ENCODE results near the gene HOXA4.

- TF ChIP-seq, protein P1, sequence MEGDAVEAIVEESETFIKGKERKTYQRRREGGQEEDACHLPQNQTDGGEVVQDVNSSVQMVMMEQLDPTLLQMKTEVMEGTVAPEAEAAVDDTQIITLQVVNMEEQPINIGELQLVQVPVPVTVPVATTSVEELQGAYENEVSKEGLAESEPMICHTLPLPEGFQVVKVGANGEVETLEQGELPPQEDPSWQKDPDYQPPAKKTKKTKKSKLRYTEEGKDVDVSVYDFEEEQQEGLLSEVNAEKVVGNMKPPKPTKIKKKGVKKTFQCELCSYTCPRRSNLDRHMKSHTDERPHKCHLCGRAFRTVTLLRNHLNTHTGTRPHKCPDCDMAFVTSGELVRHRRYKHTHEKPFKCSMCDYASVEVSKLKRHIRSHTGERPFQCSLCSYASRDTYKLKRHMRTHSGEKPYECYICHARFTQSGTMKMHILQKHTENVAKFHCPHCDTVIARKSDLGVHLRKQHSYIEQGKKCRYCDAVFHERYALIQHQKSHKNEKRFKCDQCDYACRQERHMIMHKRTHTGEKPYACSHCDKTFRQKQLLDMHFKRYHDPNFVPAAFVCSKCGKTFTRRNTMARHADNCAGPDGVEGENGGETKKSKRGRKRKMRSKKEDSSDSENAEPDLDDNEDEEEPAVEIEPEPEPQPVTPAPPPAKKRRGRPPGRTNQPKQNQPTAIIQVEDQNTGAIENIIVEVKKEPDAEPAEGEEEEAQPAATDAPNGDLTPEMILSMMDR (conservative IDR thresholded peaks at IDR 0.05; ENCODE audit: low read length) = no peak
- TF ChIP-seq EZH2phosphoT487 (IDR thresholded peaks at IDR 0.05; ENCODE audit: borderline replicate concordance) = no peak
Observed at GRCh38 chr7:27100694-27101170, 29.8 kb downstream of the HOXA4 start.

Measured in Loucy (cell line).